ENCODE measurements around the gene LRP1. TPM values are rescaled to one million over a fixed set of nuclear protein-coding genes. Genes with fewer than 3 reads are reported as not detected.

Gene LRP1
- total RNA-seq, 2 donors from 2014 or later = 3.8 to 11.6 TPM

GRCh38 chr12:57261428-57261865 lies 133.2 kb downstream of the LRP1 start:
- H3K4me3 Mint-ChIP-seq = no peak overlapping the region
- peaks cover 4% of the 10 kb centered on the region for H3K36me3 Mint-ChIP-seq (ENCODE audit: low read depth)
- H3K27me3 Mint-ChIP-seq = no peaks in the 10 kb centered on the region
- H3K9me3 ChIP-seq (ENCODE audit: control insufficient read depth, low read length, poor library complexity, severe bottlenecking) = no peaks in the 10 kb centered on the region
- no peak overlapping the region for H3K27ac Mint-ChIP-seq
- peaks cover 3% of the 10 kb centered on the region for H3K4me1 Mint-ChIP-seq
- DNase-seq (no peak), ATAC-seq (no peak)

GRCh38 chr12:57262126-57262822 lies 134.0 kb downstream of the LRP1 start:
- Mint-ChIP-seq H3K4me3 (no peak overlapping the region), H3K4me1 (peaks cover 3% of the 10 kb centered on the region), H3K27ac (no peak overlapping the region), H3K27me3 (no peaks in the 10 kb centered on the region), H3K36me3 (ENCODE audit: low read depth) (peaks cover 6% of the 10 kb centered on the region)
- ATAC-seq (no peak), DNase-seq (no peak)
- H3K9me3 ChIP-seq (ENCODE audit: control insufficient read depth, low read length, poor library complexity, severe bottlenecking) = no peaks in the 10 kb centered on the region

Other genes with a start within 250 kb of the LRP1 start
- not detected for gene SDR9C7, start 194.1 kb upstream of the LRP1 start, total RNA-seq
- under 1 TPM; 0.40 to 0.81 TPM for gene RDH16, start 170.9 kb upstream of the LRP1 start, total RNA-seq
- gene ZBTB39, start 121.9 kb upstream of the LRP1 start, total RNA-seq = 10 to 100 TPM in 1 of 2 donors, 1 to 10 TPM in 1; 7.0 to 10.8 TPM
- gene TAC3, start 112.0 kb upstream of the LRP1 start, total RNA-seq = not detected
- under 1 TPM in 1 of 2 donors, not detected in 1; 0.70 TPM for gene MYO1A, start 78.4 kb upstream of the LRP1 start, total RNA-seq
- gene NEMP1, start 49.7 kb upstream of the LRP1 start, total RNA-seq = 10 to 100 TPM; 12.2 to 14.1 TPM
- gene NAB2, start 39.4 kb upstream of the LRP1 start, total RNA-seq = 1 to 10 TPM; 4.0 to 5.0 TPM
- gene STAT6, start 17.1 kb upstream of the LRP1 start, total RNA-seq = 100 to 1,000 TPM; 205 to 253 TPM
- gene LRP1-AS, start 19.1 kb downstream of the LRP1 start, total RNA-seq = not detected
- not detected for gene NXPH4, start 88.3 kb downstream of the LRP1 start, total RNA-seq
- 10 to 100 TPM; 28.8 to 36.9 TPM for gene SHMT2, start 101.2 kb downstream of the LRP1 start, total RNA-seq
- 1 to 10 TPM; 1.6 to 1.9 TPM for gene STAC3, start 122.7 kb downstream of the LRP1 start, total RNA-seq

All from T-helper 17 cell (primary cell).